HepG2 (cell line): ENCODE data around the gene SYAP1. TPM values are rescaled to one million over a fixed set of nuclear protein-coding genes. Genes with fewer than 3 reads are reported as not detected.
A peak's percentile ranks its signal among the peaks of the same experiment; 100 is the strongest.

Experiments
- ATF1 ChIP-seq: IDR thresholded peaks from 2 replicates; pipeline ENCODE4 v1.6.1; 2016; ENCODE audit warnings: mild to moderate bottlenecking, control low read depth
- BCL6 ChIP-seq: IDR thresholded peaks from 2 replicates; pipeline ENCODE4 v1.6.1; 2016; ENCODE audit warnings: missing genetic modification reagents, missing compliant biosample characterization
- CREB1 ChIP-seq, 2 experiments: fragments of 450-650 bp in 1 of 2; IDR thresholded peaks; 2 replicates each; pipeline ENCODE4 v1.6.1; 2016 to 2017; ENCODE audit warnings: control low read depth in 1 of 2, mild to moderate bottlenecking in 1 of 2, missing compliant biosample characterization in 1 of 2, missing genetic modification characterization in 1 of 2
- FOXA3 ChIP-seq: IDR thresholded peaks from 2 replicates; pipeline ENCODE4 v1.6.1; 2016; ENCODE audit warnings: missing genetic modification reagents, missing compliant biosample characterization
- HNRNPH1 ChIP-seq: fragments of 200-400 bp; formaldehyde crosslinking; optimal IDR thresholded peaks from 2 replicates; pipeline ENCODE3; 2017; ENCODE audit warnings: mild to moderate bottlenecking, low read depth, low read length
- MATR3 ChIP-seq: sonication (generic); formaldehyde crosslinking; IDR thresholded peaks from 2 replicates; pipeline ENCODE4 v1.4.0; 2020; ENCODE audit warnings: missing genetic modification reagents
- MYPOP ChIP-seq: sonication (generic); formaldehyde crosslinking; IDR thresholded peaks from 2 replicates; pipeline ENCODE4 v1.8.1; 2023; ENCODE audit warnings: mild to moderate bottlenecking, moderate library complexity, missing genetic modification reagents
- NFYC ChIP-seq: IDR thresholded peaks from 2 replicates; pipeline ENCODE4 v1.6.1; 2016; ENCODE audit warnings: missing genetic modification reagents, missing compliant biosample characterization
- NONO ChIP-seq, 2 experiments: fragments of 450-650 bp in 1 of 2; sonication (generic) in 1 of 2; formaldehyde crosslinking in 1 of 2; IDR thresholded peaks in 1 of 2; conservative IDR thresholded peaks in 1 of 2; 2 replicates each; pipeline versions ENCODE4 v1.6.1 to v1.8.0; 2017 to 2022; ENCODE audit warnings: mild to moderate bottlenecking in 1 of 2, missing genetic modification reagents in 1 of 2, moderate library complexity in 1 of 2
- PLRG1 ChIP-seq: fragments of 450-650 bp; conservative IDR thresholded peaks from 2 replicates; pipeline ENCODE4 v1.6.1; 2016
- POLR2G ChIP-seq: fragments of 200-400 bp; formaldehyde crosslinking; IDR thresholded peaks from 2 replicates; pipeline ENCODE4 v1.6.1; 2018; ENCODE audit warnings: mild to moderate bottlenecking, low read depth, low read length, moderate library complexity
- RAD51 ChIP-seq: fragments of 450-650 bp; IDR thresholded peaks from 2 replicates; pipeline ENCODE4 v1.6.1; 2016; ENCODE audit warnings: borderline replicate concordance
- SP2 ChIP-seq: sonication (generic); formaldehyde crosslinking; IDR thresholded peaks from 2 replicates; pipeline ENCODE4 v1.5.1; 2020; ENCODE audit warnings: mild to moderate bottlenecking, missing genetic modification reagents
- THAP11 ChIP-seq: IDR thresholded peaks from 2 replicates; pipeline ENCODE4 v1.6.1; 2016; ENCODE audit warnings: missing biosample characterization, missing genetic modification reagents
- THAP9 ChIP-seq: sonication (generic); formaldehyde crosslinking; IDR thresholded peaks from 2 replicates; pipeline ENCODE4; 2020; ENCODE audit warnings: missing genetic modification reagents, mild to moderate bottlenecking, borderline replicate concordance
- ZFP90 ChIP-seq: sonication (generic); formaldehyde crosslinking; IDR thresholded peaks from 2 replicates; pipeline ENCODE4 v1.8.0; 2022; ENCODE audit warnings: missing genetic modification reagents, mild to moderate bottlenecking, inconsistent platforms, borderline replicate concordance
- ZFX ChIP-seq: sonication (generic); formaldehyde crosslinking; IDR thresholded peaks from 2 replicates; pipeline ENCODE4 v1.4.0; 2020; ENCODE audit warnings: mild to moderate bottlenecking, low read depth, missing genetic modification reagents, moderate library complexity
- ZNF501 ChIP-seq: sonication (generic); formaldehyde crosslinking; IDR thresholded peaks from 2 replicates; pipeline ENCODE4 v1.5.1; 2020; ENCODE audit warnings: mild to moderate bottlenecking, moderate library complexity, missing genetic modification reagents
- ZNF574 ChIP-seq: sonication (generic); formaldehyde crosslinking; IDR thresholded peaks from 2 replicates; pipeline ENCODE4 v1.4.0; 2020; ENCODE audit warnings: missing genetic modification reagents
- ZNF709 ChIP-seq: sonication (generic); formaldehyde crosslinking; IDR thresholded peaks from 2 replicates; pipeline ENCODE4 v1.5.0; 2020; ENCODE audit warnings: mild to moderate bottlenecking, missing genetic modification reagents
- ZNF761 ChIP-seq: sonication (generic); formaldehyde crosslinking; conservative IDR thresholded peaks from 2 replicates; pipeline ENCODE4 v1.4.0; 2020; ENCODE audit warnings: mild to moderate bottlenecking, missing genetic modification reagents
- ZNF775 ChIP-seq: sonication (generic); formaldehyde crosslinking; IDR thresholded peaks from 2 replicates; pipeline ENCODE4 v1.4.0; 2020; ENCODE audit warnings: missing genetic modification reagents, mild to moderate bottlenecking, moderate library complexity, borderline replicate concordance
- ZSCAN20 ChIP-seq: sonication (generic); formaldehyde crosslinking; IDR thresholded peaks from 2 replicates; pipeline ENCODE4 v1.4.0; 2020; ENCODE audit warnings: missing genetic modification reagents, mild to moderate bottlenecking, borderline replicate concordance
- ZSCAN31 ChIP-seq: sonication (generic); formaldehyde crosslinking; IDR thresholded peaks from 2 replicates; pipeline ENCODE4 v1.5.0; 2020; ENCODE audit warnings: low read depth, mild to moderate bottlenecking, missing genetic modification reagents
- polyA plus RNA-seq, 8 experiments: library from polyadenylated mRNA; depleted of rRNA in 3 of 8; stranded (reverse) in 7 of 8; unstranded in 1 of 8; fragments of >200 nt; fragmentation: Illumina TruSeq in 4 of 8; extraction: Trizol in 4 of 8; gene quantifications; 2 replicates each; pipeline versions ENCODE4 v1.2.1 to v1.2.3, GENCODE V29; 2011 to 2016; ENCODE audit warnings: low read depth in 4 of 8, missing spikeins in 1 of 8, mixed read lengths in 1 of 8; ENCODE audit not compliant: insufficient read depth in 1 of 8
- total RNA-seq, 5 experiments: library from RNA; depleted of rRNA; stranded (reverse); fragments of >200 nt; fragmentation: Illumina TruSeq; extraction: Trizol; gene quantifications; 2 replicates each; pipeline ENCODE4 v1.2.3, GENCODE V29; 2016; ENCODE audit warnings: low read depth in 1 of 5

SYAP1 gene
- total and polyA plus RNA-seq, 2 of the 13 experiments (the other 11 are each of a cell fraction or from before 2014, with no cell fraction given), result 4.9 to 18.5 TPM

GRCh38 chrX:16786139-16786790, 66.9 kb downstream of the SYAP1 start, which contains the start of gene TXLNG (continued):
- peak; percentile 98 for TF ChIP-seq THAP11 (CRISPR knock-in tag)
- TF ChIP-seq BCL6 (CRISPR knock-in tag), result no peak
- TF ChIP-seq NONO (IDR thresholded peaks at IDR 0.05), result no peak
- TF ChIP-seq NONO (CRISPR knock-in tag; conservative IDR thresholded peaks at IDR 0.05), result no peak
- TF ChIP-seq MATR3 (CRISPR knock-in tag), result no peak
- TF ChIP-seq CREB1 (IDR thresholded peaks at IDR 0.05), result peak; percentile 70
- peak; percentile 73; the same call in 1 of the 2 replicates for TF ChIP-seq CREB1 (CRISPR knock-in tag; IDR thresholded peaks at IDR 0.05)
- no peak for TF ChIP-seq ZSCAN31 (CRISPR knock-in tag)
- TF ChIP-seq POLR2G, result peak; percentile 87
- TF ChIP-seq MYPOP (CRISPR knock-in tag), result no peak
- peak; percentile 60 for TF ChIP-seq ZNF574 (CRISPR knock-in tag)
- peak; percentile 63; the same call in 1 of the 2 replicates for TF ChIP-seq ATF1
- peak; percentile 60 for TF ChIP-seq SP2 (CRISPR knock-in tag)
- TF ChIP-seq RAD51, result peak; percentile 90
- no peak for TF ChIP-seq ZFP90 (CRISPR knock-in tag)
- TF ChIP-seq ZNF709 (CRISPR knock-in tag), result 0 out of 2 replicates have a peak, but pooled peaks have one; percentile 31
- TF ChIP-seq ZNF775 (CRISPR knock-in tag), result no peak
- no peak for TF ChIP-seq HNRNPH1
- TF ChIP-seq PLRG1, result no peak
- 0 out of 2 replicates have a peak, but pooled peaks have one; percentile 25 for TF ChIP-seq ZNF761 (CRISPR knock-in tag)
- TF ChIP-seq ZSCAN20 (CRISPR knock-in tag), result no peak
- peak; percentile 82 for TF ChIP-seq THAP9 (CRISPR knock-in tag)
- TF ChIP-seq ZFX (CRISPR knock-in tag), result peak; percentile 63; the same call in 1 of the 2 replicates
- TF ChIP-seq FOXA3 (CRISPR knock-in tag), result 0 out of 2 replicates have a peak, but pooled peaks have one; percentile 12
- peak; percentile 52; the same call in 1 of the 2 replicates for TF ChIP-seq ZNF501 (CRISPR knock-in tag)
- peak; percentile 77 for TF ChIP-seq NFYC (CRISPR knock-in tag)
